HL-60 (cell line): ENCODE data around the gene OGG1.

Source experiments
- POLR2AphosphoS5 ChIP-seq: IDR thresholded peaks from 2 replicates; pipeline ENCODE4 v1.6.1; 2012; ENCODE audit warnings: low read depth
- TF ChIP-seq, protein P1 (sequence below): IDR thresholded peaks from one replicate; pipeline ENCODE4 v1.5.1; 2011; ENCODE audit warnings: low read length, control low read depth, inconsistent platforms; ENCODE audit not compliant: insufficient read depth

DNA sequence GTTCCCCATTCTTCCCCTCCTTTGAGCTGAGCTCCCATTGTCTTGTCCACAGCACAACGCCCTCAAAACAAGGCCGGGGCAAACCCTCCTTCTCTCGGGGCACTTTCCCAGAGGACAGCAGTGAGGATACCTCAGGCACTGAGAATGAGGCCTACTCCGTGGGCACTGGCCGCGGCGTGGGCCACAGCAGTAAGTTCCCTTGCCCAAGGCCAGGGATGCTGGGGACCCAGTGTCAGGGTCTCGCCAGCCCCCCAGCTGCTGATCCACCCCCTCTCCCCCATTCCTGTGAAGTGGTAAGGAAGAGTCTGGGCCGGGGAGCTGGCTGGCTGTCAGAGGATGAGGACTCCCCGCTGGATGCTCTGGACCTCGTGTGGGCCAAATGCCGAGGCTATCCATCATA lies 4.2 kb upstream of the OGG1 start:
- TF ChIP-seq, protein P1, sequence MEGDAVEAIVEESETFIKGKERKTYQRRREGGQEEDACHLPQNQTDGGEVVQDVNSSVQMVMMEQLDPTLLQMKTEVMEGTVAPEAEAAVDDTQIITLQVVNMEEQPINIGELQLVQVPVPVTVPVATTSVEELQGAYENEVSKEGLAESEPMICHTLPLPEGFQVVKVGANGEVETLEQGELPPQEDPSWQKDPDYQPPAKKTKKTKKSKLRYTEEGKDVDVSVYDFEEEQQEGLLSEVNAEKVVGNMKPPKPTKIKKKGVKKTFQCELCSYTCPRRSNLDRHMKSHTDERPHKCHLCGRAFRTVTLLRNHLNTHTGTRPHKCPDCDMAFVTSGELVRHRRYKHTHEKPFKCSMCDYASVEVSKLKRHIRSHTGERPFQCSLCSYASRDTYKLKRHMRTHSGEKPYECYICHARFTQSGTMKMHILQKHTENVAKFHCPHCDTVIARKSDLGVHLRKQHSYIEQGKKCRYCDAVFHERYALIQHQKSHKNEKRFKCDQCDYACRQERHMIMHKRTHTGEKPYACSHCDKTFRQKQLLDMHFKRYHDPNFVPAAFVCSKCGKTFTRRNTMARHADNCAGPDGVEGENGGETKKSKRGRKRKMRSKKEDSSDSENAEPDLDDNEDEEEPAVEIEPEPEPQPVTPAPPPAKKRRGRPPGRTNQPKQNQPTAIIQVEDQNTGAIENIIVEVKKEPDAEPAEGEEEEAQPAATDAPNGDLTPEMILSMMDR = no peak
- no peak for TF ChIP-seq POLR2AphosphoS5
